ENCODE results near the gene KLRC1.

GRCh38 chr12:10454531-10454930 is 1.4 kb upstream of the KLRC1 start:
- TF ChIP-seq CTCF (IDR thresholded peaks at IDR 0.05; ENCODE audit: low read depth, low read length, poor library complexity, severe bottlenecking) (no peak), EZH2phosphoT487 (IDR thresholded peaks at IDR 0.05; ENCODE audit: borderline replicate concordance, low read length) (no peak)

Data from DOHH2 (cell line).